OCI-LY7 (cell line): ENCODE measurements around the gene PPIP5K2.

Experiments used
- EZH2phosphoT487 ChIP-seq: fragments of 200-600 bp; sonication (generic); IDR thresholded peaks from 2 replicates; pipeline ENCODE4 v1.6.1; 2018; ENCODE audit warnings: low read depth, borderline replicate concordance, mild to moderate bottlenecking, mixed run types, antibody characterized with exemption, low read length, moderate library complexity, mixed read lengths
- TF ChIP-seq, protein P1 (sequence below): fragments of 200-600 bp; sonication (generic); conservative IDR thresholded peaks from 2 replicates; pipeline ENCODE4 v1.5.1; 2014; ENCODE audit warnings: mild to moderate bottlenecking, antibody characterized with exemption, low read length, moderate library complexity, mixed read lengths

DNA sequence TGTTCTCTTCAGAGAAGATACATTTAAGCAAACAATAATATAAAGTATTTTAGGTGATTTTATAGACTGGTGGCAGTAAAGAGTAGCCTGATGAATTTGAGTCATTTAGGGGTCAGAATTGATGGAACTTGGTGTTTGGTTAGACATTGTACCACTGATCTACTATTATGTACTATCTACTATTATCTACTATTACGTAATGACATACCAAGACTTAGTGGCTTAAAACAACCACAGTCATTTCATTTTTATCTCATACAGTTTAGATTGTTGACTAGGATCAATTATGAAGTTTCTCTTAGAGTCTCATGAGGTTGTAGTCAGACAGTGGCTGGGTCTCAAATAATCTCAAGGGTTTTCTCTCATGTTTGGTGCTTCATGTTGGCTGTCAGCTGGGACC is 54.0 kb downstream of the PPIP5K2 start:
- TF ChIP-seq, protein P1, sequence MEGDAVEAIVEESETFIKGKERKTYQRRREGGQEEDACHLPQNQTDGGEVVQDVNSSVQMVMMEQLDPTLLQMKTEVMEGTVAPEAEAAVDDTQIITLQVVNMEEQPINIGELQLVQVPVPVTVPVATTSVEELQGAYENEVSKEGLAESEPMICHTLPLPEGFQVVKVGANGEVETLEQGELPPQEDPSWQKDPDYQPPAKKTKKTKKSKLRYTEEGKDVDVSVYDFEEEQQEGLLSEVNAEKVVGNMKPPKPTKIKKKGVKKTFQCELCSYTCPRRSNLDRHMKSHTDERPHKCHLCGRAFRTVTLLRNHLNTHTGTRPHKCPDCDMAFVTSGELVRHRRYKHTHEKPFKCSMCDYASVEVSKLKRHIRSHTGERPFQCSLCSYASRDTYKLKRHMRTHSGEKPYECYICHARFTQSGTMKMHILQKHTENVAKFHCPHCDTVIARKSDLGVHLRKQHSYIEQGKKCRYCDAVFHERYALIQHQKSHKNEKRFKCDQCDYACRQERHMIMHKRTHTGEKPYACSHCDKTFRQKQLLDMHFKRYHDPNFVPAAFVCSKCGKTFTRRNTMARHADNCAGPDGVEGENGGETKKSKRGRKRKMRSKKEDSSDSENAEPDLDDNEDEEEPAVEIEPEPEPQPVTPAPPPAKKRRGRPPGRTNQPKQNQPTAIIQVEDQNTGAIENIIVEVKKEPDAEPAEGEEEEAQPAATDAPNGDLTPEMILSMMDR: no peak
- no peak for TF ChIP-seq EZH2phosphoT487
